ENCODE results near the gene APBA1. TPM values are rescaled to one million over a fixed set of nuclear protein-coding genes. Genes with fewer than 3 reads are reported as not detected.
"Not testable (repeated sequence)": the region's sequence is repeated elsewhere in the genome, so short reads cannot be mapped to it uniquely, and the experiment has no call there.

Gene APBA1
- total and polyA plus RNA-seq, 4 experiments from 2014 or later = 0.83 to 2.0 (median 0.90) TPM; not detected in 1

- Mint-ChIP-seq H3K4me3 (no peak overlapping the region), H3K27ac (no peak overlapping the region), H3K36me3 (no peaks in the 10 kb centered on the region), H3K4me1 (peaks cover 0 to 8% (median 4%) of the 10 kb centered on the region in 4 donors), H3K9me3 (peaks cover 0 to 16% (median 3%) of the 10 kb centered on the region in 8 donors), H3K27me3 (peaks cover 0 to 2% of the 10 kb centered on the region in 2 donors)
- no peak for DNase-seq
- H3K27me3 ChIP-seq (ENCODE audit: insufficient read depth, low read length) = no peaks in the 10 kb centered on the region
- intact Hi-C loops (cut with micrococcal nuclease) = no loop called here
- no peaks in the 10 kb centered on the region for H3K4me1 ChIP-seq (ENCODE audit: insufficient read depth, low read length)
- H3K9me3 ChIP-seq (ENCODE audit: control insufficient read depth in 1 of 2, low read length in 2 of 2) = no peaks in the 10 kb centered on the region
- H3K4me3 ChIP-seq (ENCODE audit: low read length in 2 of 2) = no peak overlapping the region
- no peaks in the 10 kb centered on the region for H3K36me3 ChIP-seq (ENCODE audit: insufficient read depth, low read length)
- ChIA-PET CTCF (ENCODE audit: partially characterized antibody) (interaction anchor here (1.0 kb wide), 1 partner anchor 17 kb away, joined by 3 read pairs; no protein-coding TSS in a partner anchor), POLR2A (ENCODE audit: partially characterized antibody) (no interaction called here)
- H3K27ac ChIP-seq (ENCODE audit: low read depth, low read length) = no peak overlapping the region
Measured at GRCh38 chr9:69600314-69601047, 71.7 kb downstream of the APBA1 start.

GRCh38 chr9:69599232-69599971 lies 72.8 kb downstream of the APBA1 start:
- Histone ChIP-seq H3K9me3 (ENCODE audit: control insufficient read depth in 1 of 2, low read length in 2 of 2) (no peaks in the 10 kb centered on the region), H3K27me3 (ENCODE audit: insufficient read depth, low read length) (no peaks in the 10 kb centered on the region), H3K4me3 (ENCODE audit: low read length in 2 of 2) (no peak overlapping the region), H3K27ac (ENCODE audit: low read depth, low read length) (no peak overlapping the region), H3K36me3 (ENCODE audit: insufficient read depth, low read length) (no peaks in the 10 kb centered on the region), H3K4me1 (ENCODE audit: insufficient read depth, low read length) (no peaks in the 10 kb centered on the region)
- peaks cover 0 to 3% of the 10 kb centered on the region in 2 donors for H3K27me3 Mint-ChIP-seq
- DNase-seq = no peak
- POLR2A ChIA-PET (ENCODE audit: partially characterized antibody) = no interaction called here
- H3K36me3 Mint-ChIP-seq = no peaks in the 10 kb centered on the region
- H3K9me3 Mint-ChIP-seq = peaks cover 0 to 18% (median 3%) of the 10 kb centered on the region in 8 donors
- intact Hi-C loops (cut with micrococcal nuclease) = no loop called here
- H3K27ac Mint-ChIP-seq = no peak overlapping the region
- H3K4me3 Mint-ChIP-seq = no peak overlapping the region
- CTCF ChIA-PET (ENCODE audit: partially characterized antibody) = no interaction called here
- H3K4me1 Mint-ChIP-seq = peaks cover 0 to 8% (median 4%) of the 10 kb centered on the region in 4 donors

GRCh38 chr9:69596906-69597305 lies 75.3 kb downstream of the APBA1 start:
- H3K9me3 Mint-ChIP-seq = peaks cover 0 to 18% (median 4%) of the 10 kb centered on the region in 8 donors
- H3K4me1 ChIP-seq (ENCODE audit: insufficient read depth, low read length); CTCF ChIA-PET (ENCODE audit: partially characterized antibody); H3K36me3 ChIP-seq (ENCODE audit: insufficient read depth, low read length); POLR2A ChIA-PET (ENCODE audit: partially characterized antibody); intact Hi-C loops (cut with micrococcal nuclease); H3K27ac Mint-ChIP-seq; DNase-seq; H3K36me3 Mint-ChIP-seq; H3K4me3 ChIP-seq (ENCODE audit: low read length in 2 of 2); H3K27me3 ChIP-seq (ENCODE audit: insufficient read depth, low read length); H3K4me3 Mint-ChIP-seq; H3K4me1 Mint-ChIP-seq; H3K27me3 Mint-ChIP-seq; H3K9me3 ChIP-seq (ENCODE audit: control insufficient read depth in 1 of 2, low read length in 2 of 2); H3K27ac ChIP-seq (ENCODE audit: low read depth, low read length): not testable (repeated sequence)

- no peak for DNase-seq
- POLR2A ChIA-PET (ENCODE audit: partially characterized antibody) = no interaction called here
Measured at GRCh38 chr9:69594180-69594579, 78.0 kb downstream of the APBA1 start.

GRCh38 chr9:69593756-69594155 lies 78.4 kb downstream of the APBA1 start:
- intact Hi-C loops (cut with micrococcal nuclease) = no loop called here
- no peak overlapping the region for H3K4me3 Mint-ChIP-seq
- POLR2A ChIA-PET (ENCODE audit: partially characterized antibody) = no interaction called here

More at GRCh38 chr9:69594180-69594579, 78.0 kb downstream of the APBA1 start:
- no peak overlapping the region for H3K4me3 ChIP-seq (ENCODE audit: low read length in 2 of 2)
- peaks cover 0 to 16% (median 4%) of the 10 kb centered on the region in 8 donors for H3K9me3 Mint-ChIP-seq
- H3K27ac Mint-ChIP-seq = no peak overlapping the region
- no peaks in the 10 kb centered on the region for H3K36me3 ChIP-seq (ENCODE audit: insufficient read depth, low read length)
- peaks cover 0 to 7% of the 10 kb centered on the region in 2 donors for H3K27me3 Mint-ChIP-seq
- CTCF ChIA-PET (ENCODE audit: partially characterized antibody) = no interaction called here
- intact Hi-C loops (cut with micrococcal nuclease) = no loop called here
- no peak overlapping the region for H3K27ac ChIP-seq (ENCODE audit: low read depth, low read length)
- no peaks in the 10 kb centered on the region for H3K4me1 ChIP-seq (ENCODE audit: insufficient read depth, low read length)
- peaks cover 0 to 8% (median 4%) of the 10 kb centered on the region in 4 donors for H3K4me1 Mint-ChIP-seq
- H3K36me3 Mint-ChIP-seq = no peaks in the 10 kb centered on the region
- H3K4me3 Mint-ChIP-seq = no peak overlapping the region
- H3K9me3 ChIP-seq (ENCODE audit: control insufficient read depth in 1 of 2, low read length in 2 of 2) = no peaks in the 10 kb centered on the region
- no peaks in the 10 kb centered on the region for H3K27me3 ChIP-seq (ENCODE audit: insufficient read depth, low read length)

GRCh38 chr9:69593301-69593700 lies 78.9 kb downstream of the APBA1 start:
- no peak overlapping the region for H3K4me3 ChIP-seq (ENCODE audit: low read length in 2 of 2)
- no peaks in the 10 kb centered on the region for H3K4me1 ChIP-seq (ENCODE audit: insufficient read depth, low read length)
- intact Hi-C loops (cut with micrococcal nuclease) = no loop called here
- Mint-ChIP-seq H3K4me1 (peaks cover 0 to 8% (median 4%) of the 10 kb centered on the region in 4 donors), H3K27ac (no peak overlapping the region), H3K27me3 (peaks cover 0 to 7% of the 10 kb centered on the region in 2 donors), H3K36me3 (no peaks in the 10 kb centered on the region), H3K9me3 (peaks cover 0 to 14% (median 3%) of the 10 kb centered on the region in 8 donors), H3K4me3 (no peak overlapping the region)
- H3K36me3 ChIP-seq (ENCODE audit: insufficient read depth, low read length) = no peaks in the 10 kb centered on the region
- no peaks in the 10 kb centered on the region for H3K9me3 ChIP-seq (ENCODE audit: control insufficient read depth in 1 of 2, low read length in 2 of 2)
- no peak for DNase-seq
- ChIA-PET POLR2A (ENCODE audit: partially characterized antibody) (no interaction called here), CTCF (ENCODE audit: partially characterized antibody) (no interaction called here)
- no peak overlapping the region for H3K27ac ChIP-seq (ENCODE audit: low read depth, low read length)
- no peaks in the 10 kb centered on the region for H3K27me3 ChIP-seq (ENCODE audit: insufficient read depth, low read length)

More at GRCh38 chr9:69593756-69594155, 78.4 kb downstream of the APBA1 start:
- H3K36me3 ChIP-seq (ENCODE audit: insufficient read depth, low read length) = no peaks in the 10 kb centered on the region
- H3K36me3 Mint-ChIP-seq = no peaks in the 10 kb centered on the region
- CTCF ChIA-PET (ENCODE audit: partially characterized antibody) = no interaction called here
- peaks cover 0 to 7% of the 10 kb centered on the region in 2 donors for H3K27me3 Mint-ChIP-seq
- no peak overlapping the region for H3K4me3 ChIP-seq (ENCODE audit: low read length in 2 of 2)
- H3K27ac Mint-ChIP-seq = no peak overlapping the region
- peaks cover 0 to 15% (median 3%) of the 10 kb centered on the region in 8 donors for H3K9me3 Mint-ChIP-seq
- no peak for DNase-seq
- no peaks in the 10 kb centered on the region for H3K9me3 ChIP-seq (ENCODE audit: control insufficient read depth in 1 of 2, low read length in 2 of 2)
- no peaks in the 10 kb centered on the region for H3K4me1 ChIP-seq (ENCODE audit: insufficient read depth, low read length)
- no peak overlapping the region for H3K27ac ChIP-seq (ENCODE audit: low read depth, low read length)
- H3K4me1 Mint-ChIP-seq = peaks cover 0 to 8% (median 4%) of the 10 kb centered on the region in 4 donors
- H3K27me3 ChIP-seq (ENCODE audit: insufficient read depth, low read length) = no peaks in the 10 kb centered on the region

- Histone ChIP-seq H3K27me3 (ENCODE audit: insufficient read depth, low read length) (no peaks in the 10 kb centered on the region), H3K4me3 (ENCODE audit: low read length in 2 of 2) (no peak overlapping the region), H3K27ac (ENCODE audit: low read depth, low read length) (no peak overlapping the region), H3K36me3 (ENCODE audit: insufficient read depth, low read length) (no peaks in the 10 kb centered on the region), H3K9me3 (ENCODE audit: control insufficient read depth in 1 of 2, low read length in 2 of 2) (no peaks in the 10 kb centered on the region), H3K4me1 (ENCODE audit: insufficient read depth, low read length) (no peaks in the 10 kb centered on the region)
- DNase-seq = no peak
- H3K4me1 Mint-ChIP-seq = no peaks in the 10 kb centered on the region
- peaks cover 0 to 4% (median 0%) of the 10 kb centered on the region in 8 donors for H3K9me3 Mint-ChIP-seq
- H3K27ac Mint-ChIP-seq = no peak overlapping the region
- peaks cover 0 to 8% of the 10 kb centered on the region in 2 donors for H3K27me3 Mint-ChIP-seq
- intact Hi-C loops (cut with micrococcal nuclease) = no loop called here
- CTCF ChIA-PET (ENCODE audit: partially characterized antibody) = no interaction called here
- H3K4me3 Mint-ChIP-seq = no peak overlapping the region
- no peaks in the 10 kb centered on the region for H3K36me3 Mint-ChIP-seq
- POLR2A ChIA-PET (ENCODE audit: partially characterized antibody) = no interaction called here
Measured at GRCh38 chr9:69590266-69590665, 81.9 kb downstream of the APBA1 start.
